ENCODE data around the gene TUBD1. TPM values are rescaled to one million over a fixed set of nuclear protein-coding genes. Genes with fewer than 3 reads are reported as not detected.
"Not testable (repeated sequence)": the region's sequence is repeated elsewhere in the genome, so short reads cannot be mapped to it uniquely, and the experiment has no call there.

The TUBD1 gene, protein sequence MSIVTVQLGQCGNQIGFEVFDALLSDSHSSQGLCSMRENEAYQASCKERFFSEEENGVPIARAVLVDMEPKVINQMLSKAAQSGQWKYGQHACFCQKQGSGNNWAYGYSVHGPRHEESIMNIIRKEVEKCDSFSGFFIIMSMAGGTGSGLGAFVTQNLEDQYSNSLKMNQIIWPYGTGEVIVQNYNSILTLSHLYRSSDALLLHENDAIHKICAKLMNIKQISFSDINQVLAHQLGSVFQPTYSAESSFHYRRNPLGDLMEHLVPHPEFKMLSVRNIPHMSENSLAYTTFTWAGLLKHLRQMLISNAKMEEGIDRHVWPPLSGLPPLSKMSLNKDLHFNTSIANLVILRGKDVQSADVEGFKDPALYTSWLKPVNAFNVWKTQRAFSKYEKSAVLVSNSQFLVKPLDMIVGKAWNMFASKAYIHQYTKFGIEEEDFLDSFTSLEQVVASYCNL
- total RNA-seq (2014; rRNA removed; shearing (Covaris generic)), result 10.2 and 10.6 TPM in 2 replicates

DNA sequence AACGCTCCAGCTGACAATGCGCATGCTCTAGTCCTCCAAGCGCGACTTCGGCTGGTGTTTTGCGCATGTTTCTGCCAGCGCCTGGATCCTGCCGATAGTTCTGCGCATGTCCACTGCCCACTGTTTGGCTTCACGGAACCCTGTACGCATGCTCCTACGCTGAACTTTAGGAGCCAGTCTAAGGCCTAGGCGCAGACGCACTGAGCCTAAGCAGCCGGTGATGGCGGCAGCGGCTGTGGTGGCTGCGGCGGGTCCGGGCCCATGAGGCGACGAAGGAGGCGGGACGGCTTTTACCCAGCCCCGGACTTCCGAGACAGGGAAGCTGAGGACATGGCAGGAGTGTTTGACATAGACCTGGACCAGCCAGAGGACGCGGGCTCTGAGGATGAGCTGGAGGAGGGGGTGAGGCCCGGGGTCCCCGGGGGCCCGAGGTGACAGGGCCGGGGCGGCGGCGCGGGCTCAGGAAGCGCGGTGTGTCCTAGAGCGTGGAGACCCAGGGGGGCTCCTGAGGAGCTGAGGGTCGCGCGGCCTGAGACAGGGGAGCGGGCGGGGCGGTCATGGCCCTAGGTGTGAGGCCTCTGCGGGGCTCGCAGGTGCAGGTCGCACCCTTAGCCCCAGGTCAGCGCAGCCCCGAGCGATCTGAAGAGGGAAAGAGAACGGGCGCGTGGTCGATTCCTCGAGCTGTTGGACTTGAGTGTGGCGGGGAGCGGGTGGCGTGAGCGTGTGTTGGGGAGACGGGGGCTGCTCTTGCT, at the start of gene TUBD1, which contains the start of gene RPS6KB1:
TSS of gene TUBD1 (minus strand) at position 20 of the 752 bp plus-strand sequence. CDS start 1,941 bp downstream, outside the sequence.
TSS of gene RPS6KB1 (plus strand) at position 198 of the 752 bp plus-strand sequence. CDS start at position 262, 64 bp downstream.
- peaks cover 2% of the 10 kb centered on the region; the same call in 1 of the 2 replicates for H3K36me3 ChIP-seq (replicated peaks; ENCODE audit: control insufficient read depth, insufficient read depth, low read length)
- peak within 1 kb of the TSS; percentile 84 for H3K4me3 ChIP-seq (ENCODE audit: insufficient read depth, low read depth, low read length)
- DNase-seq, result peak; percentile 96
- no peaks in the 10 kb centered on the region for H3K27me3 ChIP-seq (ENCODE audit: control insufficient read depth, insufficient read depth, low read length)

DNA sequence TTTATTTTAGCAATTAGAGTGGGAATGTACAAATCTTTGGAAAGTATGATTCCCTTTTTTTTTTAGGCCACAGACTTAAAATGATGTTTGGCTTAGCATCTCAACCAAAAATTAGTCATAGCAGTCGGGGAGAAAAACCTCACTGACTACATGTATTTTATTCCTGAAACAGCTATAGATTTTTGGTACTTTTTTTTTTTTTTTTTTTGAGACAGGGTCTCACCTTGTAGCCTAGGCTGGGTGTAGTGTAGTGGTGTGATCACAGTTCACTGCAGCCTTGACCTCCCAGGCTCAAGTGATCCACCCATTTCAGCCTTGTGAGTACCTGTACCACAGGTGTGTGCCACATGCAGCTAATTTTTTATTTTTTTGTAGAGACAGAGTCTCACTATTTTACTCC, 48.4 kb upstream of the TUBD1 start:
- H3K36me3 ChIP-seq (replicated peaks; ENCODE audit: control insufficient read depth, insufficient read depth, low read length), result peaks cover 3% of the 10 kb centered on the region; the same call in 1 of the 2 replicates
- H3K27me3 ChIP-seq (ENCODE audit: control insufficient read depth, insufficient read depth, low read length), result no peaks in the 10 kb centered on the region
- H3K4me3 ChIP-seq (ENCODE audit: insufficient read depth, low read depth, low read length), result no peak overlapping the region
- no peak for DNase-seq

GRCh38 chr17:59940697-59941096, 48.0 kb upstream of the TUBD1 start:
- H3K36me3 ChIP-seq (replicated peaks; ENCODE audit: control insufficient read depth, insufficient read depth, low read length); H3K4me3 ChIP-seq (ENCODE audit: insufficient read depth, low read depth, low read length); H3K27me3 ChIP-seq (ENCODE audit: control insufficient read depth, insufficient read depth, low read length); DNase-seq: not testable (repeated sequence)

GRCh38 chr17:59933317-59933716, 40.6 kb upstream of the TUBD1 start:
- DNase-seq; H3K36me3 ChIP-seq (replicated peaks; ENCODE audit: control insufficient read depth, insufficient read depth, low read length); H3K4me3 ChIP-seq (ENCODE audit: insufficient read depth, low read depth, low read length); H3K27me3 ChIP-seq (ENCODE audit: control insufficient read depth, insufficient read depth, low read length): not testable (repeated sequence)

DNA sequence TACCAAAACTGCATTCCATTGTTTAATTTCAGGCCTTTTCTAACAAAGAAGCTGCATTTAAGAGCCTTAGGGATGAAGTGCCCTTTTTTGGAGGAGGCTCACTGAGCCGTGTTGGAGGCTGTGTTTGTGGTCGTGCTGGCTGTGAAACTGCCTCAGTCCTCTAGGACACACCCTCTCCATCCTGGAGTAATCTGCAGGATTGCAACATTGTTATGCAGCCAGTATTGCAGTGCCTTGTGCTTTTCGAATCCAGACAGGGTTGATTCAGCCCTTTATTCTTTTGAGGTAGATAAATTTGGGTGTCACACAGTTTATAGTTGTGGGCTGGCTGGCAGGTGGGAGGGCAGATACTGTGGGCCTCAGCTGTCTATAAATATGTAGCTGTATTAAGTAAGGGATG, 38.0 kb upstream of the TUBD1 start:
- H3K4me3 ChIP-seq (ENCODE audit: insufficient read depth, low read depth, low read length); H3K27me3 ChIP-seq (ENCODE audit: control insufficient read depth, insufficient read depth, low read length); DNase-seq; H3K36me3 ChIP-seq (replicated peaks; ENCODE audit: control insufficient read depth, insufficient read depth, low read length): not testable (repeated sequence)

- not testable (repeated sequence) for DNase-seq; H3K36me3 ChIP-seq (replicated peaks; ENCODE audit: control insufficient read depth, insufficient read depth, low read length); H3K4me3 ChIP-seq (ENCODE audit: insufficient read depth, low read depth, low read length); H3K27me3 ChIP-seq (ENCODE audit: control insufficient read depth, insufficient read depth, low read length)
These were observed 37.4 kb upstream of the TUBD1 start for GRCh38 chr17:59930121-59930520.

- DNase-seq; H3K36me3 ChIP-seq (replicated peaks; ENCODE audit: control insufficient read depth, insufficient read depth, low read length); H3K27me3 ChIP-seq (ENCODE audit: control insufficient read depth, insufficient read depth, low read length); H3K4me3 ChIP-seq (ENCODE audit: insufficient read depth, low read depth, low read length): not testable (repeated sequence)
These were observed 27.9 kb upstream of the TUBD1 start for GRCh38 chr17:59920637-59921036.

DNA sequence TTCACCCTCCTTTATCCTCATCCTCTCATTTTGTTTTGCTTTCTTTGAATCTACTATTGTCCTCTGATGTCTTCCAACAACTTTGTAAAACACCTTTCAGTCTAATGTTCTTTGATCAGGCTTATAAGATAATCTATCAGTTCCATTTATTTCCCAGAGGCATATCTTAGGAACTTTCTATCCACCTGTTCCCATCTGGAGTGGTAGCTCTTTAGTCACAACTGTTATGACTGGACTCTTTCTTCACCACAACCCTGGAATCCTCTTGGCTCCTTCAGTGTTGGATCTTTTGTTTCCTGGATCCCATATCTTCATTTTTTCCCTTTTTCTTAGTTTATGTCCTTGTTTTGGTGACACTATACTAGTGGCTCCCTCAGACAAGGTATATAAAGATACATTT, 23.7 kb upstream of the TUBD1 start:
- Histone ChIP-seq H3K4me3 (ENCODE audit: insufficient read depth, low read depth, low read length) (no peak overlapping the region), H3K36me3 (replicated peaks; ENCODE audit: control insufficient read depth, insufficient read depth, low read length) (peaks cover 3% of the 10 kb centered on the region), H3K27me3 (ENCODE audit: control insufficient read depth, insufficient read depth, low read length) (no peaks in the 10 kb centered on the region)
- no peak for DNase-seq

- Histone ChIP-seq H3K27me3 (ENCODE audit: control insufficient read depth, insufficient read depth, low read length) (no peaks in the 10 kb centered on the region), H3K4me3 (ENCODE audit: insufficient read depth, low read depth, low read length) (no peak overlapping the region), H3K36me3 (replicated peaks; ENCODE audit: control insufficient read depth, insufficient read depth, low read length) (peaks cover 3% of the 10 kb centered on the region)
- peak; percentile 64 for DNase-seq
These were observed 21.6 kb upstream of the TUBD1 start for GRCh38 chr17:59914274-59914854.

DNA sequence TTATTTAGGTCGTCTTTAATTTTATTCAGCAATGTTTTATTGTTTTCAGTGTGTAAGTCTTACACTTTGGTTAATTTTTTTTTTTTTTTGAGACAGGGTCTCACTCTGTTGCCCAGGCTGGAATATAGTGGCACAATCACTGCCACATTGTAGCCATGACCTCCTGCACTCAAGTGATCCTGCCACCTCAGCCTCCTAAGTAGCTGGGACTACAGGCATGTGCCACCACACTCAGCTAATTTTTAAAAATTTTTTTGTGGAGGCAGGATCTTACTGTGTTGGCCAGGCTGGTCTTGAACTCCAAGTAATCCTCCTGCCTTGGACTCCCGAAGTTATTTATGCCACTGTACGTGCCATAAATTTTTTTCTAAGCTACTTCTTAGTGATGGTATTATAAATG, 14.7 kb upstream of the TUBD1 start:
- Histone ChIP-seq H3K27me3 (ENCODE audit: control insufficient read depth, insufficient read depth, low read length) (no peaks in the 10 kb centered on the region), H3K4me3 (ENCODE audit: insufficient read depth, low read depth, low read length) (no peak overlapping the region), H3K36me3 (replicated peaks; ENCODE audit: control insufficient read depth, insufficient read depth, low read length) (no peaks in the 10 kb centered on the region; the same call in 1 of the 2 replicates)
- DNase-seq, result no peak

- Histone ChIP-seq H3K4me3 (ENCODE audit: insufficient read depth, low read depth, low read length) (no peak overlapping the region), H3K27me3 (ENCODE audit: control insufficient read depth, insufficient read depth, low read length) (no peaks in the 10 kb centered on the region), H3K36me3 (replicated peaks; ENCODE audit: control insufficient read depth, insufficient read depth, low read length) (no peaks in the 10 kb centered on the region)
- DNase-seq, result no peak
These were observed 10.7 kb upstream of the TUBD1 start for GRCh38 chr17:59903455-59903854.

- DNase-seq, result no peak
- H3K36me3 ChIP-seq (replicated peaks; ENCODE audit: control insufficient read depth, insufficient read depth, low read length), result no peaks in the 10 kb centered on the region
These were observed 8.9 kb upstream of the TUBD1 start for GRCh38 chr17:59901604-59902003.

GRCh38 chr17:59899099-59899498, 6.4 kb upstream of the TUBD1 start:
- no peak overlapping the region for H3K4me3 ChIP-seq (ENCODE audit: insufficient read depth, low read depth, low read length)
- H3K36me3 ChIP-seq (replicated peaks; ENCODE audit: control insufficient read depth, insufficient read depth, low read length), result no peaks in the 10 kb centered on the region
- no peak for DNase-seq
- H3K27me3 ChIP-seq (ENCODE audit: control insufficient read depth, insufficient read depth, low read length), result no peaks in the 10 kb centered on the region

More at GRCh38 chr17:59901604-59902003, 8.9 kb upstream of the TUBD1 start:
- H3K27me3 ChIP-seq (ENCODE audit: control insufficient read depth, insufficient read depth, low read length), result no peaks in the 10 kb centered on the region
- H3K4me3 ChIP-seq (ENCODE audit: insufficient read depth, low read depth, low read length), result no peak overlapping the region

DNA sequence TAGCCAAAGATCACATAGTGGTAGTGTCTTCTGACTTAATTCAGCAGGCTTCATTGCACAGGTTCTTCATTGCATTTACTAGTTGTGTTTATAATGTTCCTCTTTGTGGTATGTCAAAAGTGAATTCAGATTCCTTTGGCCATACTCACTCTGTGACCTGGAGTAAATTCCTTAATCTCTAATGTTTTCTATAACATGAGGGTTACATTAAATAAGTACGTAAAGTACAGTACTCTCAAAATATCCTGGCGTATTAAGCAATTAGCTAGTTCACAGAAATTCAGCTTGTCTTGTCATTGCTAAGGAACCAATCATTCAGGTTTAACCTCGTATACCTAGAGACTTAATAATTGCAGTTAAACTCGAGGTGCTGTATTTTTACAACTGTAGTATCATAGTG, 4.3 kb upstream of the TUBD1 start:
- no peak overlapping the region for H3K4me3 ChIP-seq (ENCODE audit: insufficient read depth, low read depth, low read length)
- H3K27me3 ChIP-seq (ENCODE audit: control insufficient read depth, insufficient read depth, low read length), result no peaks in the 10 kb centered on the region
- DNase-seq, result no peak
- no peaks in the 10 kb centered on the region for H3K36me3 ChIP-seq (replicated peaks; ENCODE audit: control insufficient read depth, insufficient read depth, low read length)
